Mucosa of rectum (tissue), 2 donors: ENCODE measurements around the gene CD226.
"Not testable (repeated sequence)": the region's sequence is repeated elsewhere in the genome, so short reads cannot be mapped to it uniquely, and the experiment has no call there.

ENCODE experiments used
- H3K27ac ChIP-seq, 2 donors: one replicate each; pipeline ENCODE4 v1.7.0; 2013; ENCODE audit warnings: inconsistent platforms in 2 of 2, low read depth in 2 of 2, low read length in 2 of 2
- H3K27me3 ChIP-seq, 2 donors: one replicate each; pipeline ENCODE4 v1.7.0; 2013; ENCODE audit warnings: low read length in 2 of 2; ENCODE audit not compliant: control insufficient read depth in 2 of 2, insufficient read depth in 2 of 2
- H3K36me3 ChIP-seq, 2 donors: one replicate each; pipeline ENCODE4 v1.7.0; 2013; ENCODE audit warnings: low read length in 2 of 2; ENCODE audit not compliant: control insufficient read depth in 2 of 2, insufficient read depth in 2 of 2
- H3K4me1 ChIP-seq, 2 donors: one replicate each; pipeline ENCODE4 v1.7.0; 2013; ENCODE audit warnings: low read length in 2 of 2, mild to moderate bottlenecking in 1 of 2; ENCODE audit not compliant: control insufficient read depth in 2 of 2, insufficient read depth in 2 of 2
- H3K4me3 ChIP-seq, 2 donors: one replicate each; pipeline ENCODE4 v1.7.0; 2013; ENCODE audit warnings: low read length in 2 of 2
- H3K9ac ChIP-seq, 2 donors: one replicate each; pipeline ENCODE4 v1.7.0; 2013; ENCODE audit warnings: low read length in 2 of 2, low read depth in 1 of 2, mild to moderate bottlenecking in 1 of 2
- H3K9me3 ChIP-seq, 2 donors: one replicate each; pipeline ENCODE4 v1.7.0; 2013; ENCODE audit warnings: low read length in 2 of 2; ENCODE audit not compliant: control insufficient read depth in 2 of 2
- donor health status: healthy.
- donor health status: Normal muscosa, but diverticular disease.

Gene CD226

GRCh38 chr18:69894467-69894866 lies 53.2 kb downstream of the CD226 start:
- Histone ChIP-seq H3K4me1 (no peaks in the 10 kb centered on the region), H3K27ac (no peak overlapping the region), H3K36me3 (no peaks in the 10 kb centered on the region), H3K4me3 (no peak overlapping the region), H3K27me3 (no peaks in the 10 kb centered on the region), H3K9ac (no peak overlapping the region), H3K9me3 (peaks cover 0 to 1% of the 10 kb centered on the region in 2 donors)

- no peaks in the 10 kb centered on the region for H3K36me3 ChIP-seq
- H3K27ac ChIP-seq = no peak overlapping the region
- H3K9me3 ChIP-seq = no peaks in the 10 kb centered on the region
Observed at GRCh38 chr18:69890558-69890957, 57.1 kb downstream of the CD226 start.

GRCh38 chr18:69889009-69889408 lies 58.7 kb downstream of the CD226 start:
- no peaks in the 10 kb centered on the region for H3K36me3 ChIP-seq
- no peaks in the 10 kb centered on the region for H3K4me1 ChIP-seq
- H3K9me3 ChIP-seq = no peaks in the 10 kb centered on the region
- no peak overlapping the region for H3K9ac ChIP-seq
- no peak overlapping the region for H3K27ac ChIP-seq
- H3K27me3 ChIP-seq = no peaks in the 10 kb centered on the region
- no peak overlapping the region for H3K4me3 ChIP-seq

More at GRCh38 chr18:69890558-69890957, 57.1 kb downstream of the CD226 start:
- Histone ChIP-seq H3K27me3 (no peaks in the 10 kb centered on the region), H3K4me3 (no peak overlapping the region), H3K4me1 (no peaks in the 10 kb centered on the region), H3K9ac (no peak overlapping the region)

DNA sequence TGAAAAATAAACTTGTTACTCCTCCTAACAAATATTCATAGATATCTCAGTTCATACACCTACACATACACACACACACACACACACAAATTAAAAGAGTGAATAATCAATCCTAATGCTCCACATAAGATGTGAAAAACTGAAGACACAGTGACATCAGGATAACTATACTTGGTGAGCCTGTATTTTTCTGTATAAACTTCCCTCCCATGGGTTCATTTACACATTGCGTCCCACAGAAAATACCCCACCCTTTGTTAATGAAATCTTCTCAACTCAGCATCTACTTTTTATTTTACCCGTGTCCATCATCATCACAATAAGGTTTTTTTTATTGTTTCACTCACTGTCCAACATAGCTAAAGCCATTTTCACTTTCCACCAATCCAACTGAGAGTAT lies 60.4 kb downstream of the CD226 start:
- no peak overlapping the region for H3K9ac ChIP-seq
- H3K4me1 ChIP-seq = no peaks in the 10 kb centered on the region
- no peak overlapping the region for H3K4me3 ChIP-seq
- no peaks in the 10 kb centered on the region for H3K9me3 ChIP-seq
- no peaks in the 10 kb centered on the region for H3K36me3 ChIP-seq
- H3K27me3 ChIP-seq = no peaks in the 10 kb centered on the region
- H3K27ac ChIP-seq = no peak overlapping the region

GRCh38 chr18:69885841-69886531 lies 61.7 kb downstream of the CD226 start:
- H3K9me3 ChIP-seq = no peaks in the 10 kb centered on the region
- no peaks in the 10 kb centered on the region for H3K27me3 ChIP-seq
- no peak overlapping the region for H3K27ac ChIP-seq
- no peaks in the 10 kb centered on the region for H3K4me1 ChIP-seq
- no peak overlapping the region for H3K9ac ChIP-seq
- no peak overlapping the region for H3K4me3 ChIP-seq
- H3K36me3 ChIP-seq = no peaks in the 10 kb centered on the region

GRCh38 chr18:69885355-69885754 lies 62.3 kb downstream of the CD226 start:
- H3K9me3 ChIP-seq = no peaks in the 10 kb centered on the region
- no peak overlapping the region for H3K27ac ChIP-seq
- no peaks in the 10 kb centered on the region for H3K27me3 ChIP-seq
- H3K9ac ChIP-seq = no peak overlapping the region
- no peak overlapping the region for H3K4me3 ChIP-seq
- no peaks in the 10 kb centered on the region for H3K36me3 ChIP-seq
- H3K4me1 ChIP-seq = no peaks in the 10 kb centered on the region

- Histone ChIP-seq H3K9me3 (no peaks in the 10 kb centered on the region), H3K9ac (no peak overlapping the region), H3K4me1 (no peaks in the 10 kb centered on the region), H3K27ac (no peak overlapping the region), H3K36me3 (no peaks in the 10 kb centered on the region), H3K27me3 (no peaks in the 10 kb centered on the region), H3K4me3 (no peak overlapping the region)
Observed at GRCh38 chr18:69883781-69884180, 63.9 kb downstream of the CD226 start.

DNA sequence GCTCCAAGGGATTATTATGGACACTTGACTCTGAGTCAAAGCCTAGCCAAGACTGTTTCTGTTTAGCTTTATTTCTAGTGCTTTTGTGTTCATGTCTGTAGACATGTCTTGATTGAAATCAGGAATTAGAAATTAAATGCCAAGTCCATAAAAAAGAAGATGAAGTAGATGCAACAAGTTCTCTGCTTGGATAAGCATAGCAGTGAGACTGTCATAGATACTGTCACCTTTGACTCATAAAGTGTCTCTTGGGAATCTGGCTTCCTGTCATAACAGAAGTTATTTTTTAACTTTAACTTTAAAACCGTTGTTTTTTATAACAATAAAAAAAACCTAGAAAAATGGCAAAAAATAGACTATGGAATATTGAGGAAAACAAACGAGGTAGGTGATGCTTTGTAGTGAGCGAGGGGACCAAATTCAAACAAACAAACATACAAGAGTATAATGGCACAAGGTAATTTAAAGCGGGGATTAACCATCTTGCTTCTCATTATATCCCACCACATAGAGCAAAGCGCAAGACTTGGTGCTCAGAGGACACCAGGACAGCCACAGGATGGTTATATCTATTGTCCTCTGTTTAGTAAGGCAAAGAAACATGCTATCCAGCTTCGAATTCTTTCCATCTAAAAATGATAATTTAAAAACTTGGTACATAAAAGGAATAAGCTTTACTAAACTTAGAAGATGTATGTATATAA lies 64.6 kb downstream of the CD226 start:
- Histone ChIP-seq H3K4me3 (no peak overlapping the region), H3K36me3 (no peaks in the 10 kb centered on the region), H3K27me3 (no peaks in the 10 kb centered on the region), H3K9ac (no peak overlapping the region), H3K4me1 (no peaks in the 10 kb centered on the region), H3K9me3 (no peaks in the 10 kb centered on the region), H3K27ac (no peak overlapping the region)

DNA sequence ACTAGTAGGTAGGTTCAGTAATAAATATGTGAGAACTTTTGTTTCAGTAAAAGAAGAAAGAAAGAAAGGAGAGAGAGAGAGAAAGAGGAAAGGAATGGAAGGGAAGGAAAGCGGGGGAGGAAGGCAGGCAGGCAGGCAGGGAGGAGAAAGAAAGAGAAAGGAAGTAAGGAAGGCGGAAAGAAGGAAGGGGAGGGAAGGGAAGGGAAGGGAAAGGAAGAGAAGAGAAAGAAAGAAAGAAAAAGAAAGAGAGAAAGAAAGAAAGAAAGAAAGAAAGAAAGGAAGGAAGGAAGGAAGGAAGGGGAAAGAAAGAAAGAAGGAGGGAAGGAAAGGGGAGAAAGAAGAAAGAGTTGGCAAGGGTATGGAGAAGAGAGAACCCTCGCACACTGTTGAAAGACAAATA lies 67.6 kb downstream of the CD226 start:
- H3K9me3 ChIP-seq = no peaks in the 10 kb centered on the region
- H3K9ac ChIP-seq = no peak overlapping the region
- no peaks in the 10 kb centered on the region for H3K36me3 ChIP-seq
- H3K27me3 ChIP-seq = no peaks in the 10 kb centered on the region
- H3K27ac ChIP-seq = no peak overlapping the region
- no peaks in the 10 kb centered on the region for H3K4me1 ChIP-seq
- H3K4me3 ChIP-seq = no peak overlapping the region

GRCh38 chr18:69879051-69879450 lies 68.6 kb downstream of the CD226 start:
- not testable (repeated sequence) for H3K27ac ChIP-seq, H3K27me3 ChIP-seq, H3K36me3 ChIP-seq, H3K9ac ChIP-seq, H3K4me1 ChIP-seq, H3K9me3 ChIP-seq, H3K4me3 ChIP-seq
